SH-SY5Y (cell line): ENCODE measurements around the gene DEGS2.

Source experiments
- GATA2 ChIP-seq: IDR thresholded peaks from 2 replicates; pipeline ENCODE4 v1.6.1; 2011; ENCODE audit warnings: mild to moderate bottlenecking, low read depth, low read length
- GATA3 ChIP-seq: IDR thresholded peaks from 2 replicates; pipeline ENCODE4 v1.6.1; 2011; ENCODE audit warnings: low read depth, mild to moderate bottlenecking, low read length, moderate library complexity

DNA sequence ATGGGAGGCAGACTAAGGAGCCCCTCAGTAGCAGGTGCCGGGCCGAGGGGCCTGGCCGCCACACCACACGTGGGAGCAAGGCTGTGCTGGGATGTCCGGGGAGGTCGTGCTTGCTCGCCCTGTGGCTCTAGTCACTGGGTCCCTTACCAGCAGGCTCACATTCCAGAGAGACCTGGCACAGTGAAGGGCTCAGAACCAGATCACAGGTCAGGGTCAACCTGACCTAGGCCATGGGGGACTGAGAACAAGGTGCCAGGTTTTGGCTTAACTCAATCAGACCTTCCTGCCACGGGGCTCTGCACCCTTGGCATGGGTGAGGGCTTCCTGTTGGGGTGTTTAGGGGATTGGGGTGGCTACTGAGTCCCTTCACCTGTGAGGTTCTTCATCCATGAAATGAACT lies 22.3 kb downstream of the DEGS2 start:
- no peak for TF ChIP-seq GATA2
- TF ChIP-seq GATA3, result no peak
